GM13977 (cell line): Measurements from ENCODE around the gene S100A6.
"Not testable (repeated sequence)": the region's sequence is repeated elsewhere in the genome, so short reads cannot be mapped to it uniquely, and the experiment has no call there.

Experiments used
- DNase-seq: peaks from one replicate; pipeline ENCODE4 v3.0.0; 2012; ENCODE audit warnings: low spot score
- CTCF ChIP-seq: IDR thresholded peaks from 2 replicates; pipeline ENCODE4 v1.5.1; 2012; ENCODE audit warnings: mild to moderate bottlenecking, control low read depth; ENCODE audit not compliant: insufficient read depth; ENCODE audit errors: extremely low read depth, missing control alignments
- in situ Hi-C: fragments of 300-500 bp; cut with MboI; formaldehyde crosslinking; loops from one replicate; pipeline ENCODE4 v1.12.0; 2022; ENCODE audit warnings: low sequenced_read_pairs, low pct_unique_long_range_greater_than_20kb, mixed read lengths, inconsistent platforms; ENCODE audit not compliant: unreplicated experiment

The S100A6 gene

GRCh38 chr1:153577624-153578051 is 41.8 kb upstream of the S100A6 start:
- DNase-seq, result no peak
- in situ Hi-C loops, result no loop called here
- no peak for TF ChIP-seq CTCF

GRCh38 chr1:153577138-153577537 is 41.3 kb upstream of the S100A6 start:
- TF ChIP-seq CTCF, result no peak
- in situ Hi-C loops, result no loop called here
- DNase-seq, result no peak

GRCh38 chr1:153575497-153575896 is 39.7 kb upstream of the S100A6 start:
- in situ Hi-C loops, DNase-seq: not testable (repeated sequence)

GRCh38 chr1:153575081-153575491 is 39.3 kb upstream of the S100A6 start:
- in situ Hi-C loops, result not testable (repeated sequence)

GRCh38 chr1:153573351-153573750 is 37.6 kb upstream of the S100A6 start:
- in situ Hi-C loops, result no loop called here
- DNase-seq, result no peak
- no peak for TF ChIP-seq CTCF

More at GRCh38 chr1:153575081-153575491, 39.3 kb upstream of the S100A6 start:
- DNase-seq, result not testable (repeated sequence)

GRCh38 chr1:153572569-153573015 is 36.8 kb upstream of the S100A6 start:
- in situ Hi-C loops, result no loop called here
- peak; percentile 83 for TF ChIP-seq CTCF
- peak; percentile 76 for DNase-seq

GRCh38 chr1:153571706-153572105 is 35.9 kb upstream of the S100A6 start:
- DNase-seq, result no peak
- TF ChIP-seq CTCF, result no peak
- in situ Hi-C loops, result no loop called here

- DNase-seq, result no peak
- TF ChIP-seq CTCF, result no peak
- in situ Hi-C loops, result no loop called here
These were observed 35.1 kb upstream of the S100A6 start for GRCh38 chr1:153570874-153571273.
